Psoas muscle (tissue), 8 donors: ENCODE data around the gene GALNT17. TPM values are rescaled to one million over a fixed set of nuclear protein-coding genes. Genes with fewer than 3 reads are reported as not detected.

Experiments used
- ATAC-seq, 4 donors: fragments of 200-7000 bp; cut with Tn5 transposase; one replicate each; pipeline ENCODE4 v1.9.1; 2020; ENCODE audit warnings: moderate library complexity in 3 of 4, mild to moderate bottlenecking in 2 of 4
- DNase-seq, 2 donors: peaks; one replicate each; pipeline ENCODE4 v3.0.0-alpha.2; 2020
- H3K27ac ChIP-seq: fragments of 200-600 bp; one replicate; pipeline ENCODE4 v1.8.0; 2022
- H3K27me3 ChIP-seq, 3 donors: fragments of 200-600 bp in 1 of 3; one replicate each; pipeline versions ENCODE4 v1.6.1 to v1.8.0; 2013 to 2022; ENCODE audit warnings: low read length in 2 of 3, mild to moderate bottlenecking in 2 of 3, moderate library complexity in 1 of 3; ENCODE audit not compliant: insufficient read depth in 3 of 3
- H3K36me3 ChIP-seq, 2 donors: fragments of 200-600 bp in 1 of 2; one replicate each; pipeline versions ENCODE4 v1.6.1 to v1.8.0; 2013 to 2022; ENCODE audit warnings: low read depth in 1 of 2, mild to moderate bottlenecking in 1 of 2, moderate library complexity in 1 of 2; ENCODE audit not compliant: insufficient read depth in 1 of 2
- H3K4me1 ChIP-seq: fragments of 200-600 bp; one replicate; pipeline ENCODE4 v1.8.0; 2022
- H3K4me3 ChIP-seq: fragments of 200-600 bp; one replicate; pipeline ENCODE4 v1.8.0; 2022; ENCODE audit warnings: mild to moderate bottlenecking
- H3K9me3 ChIP-seq: fragments of 200-600 bp; one replicate; pipeline ENCODE4 v1.8.0; 2022
- CTCF ChIP-seq: fragments of 200-600 bp; IDR thresholded peaks from one replicate; pipeline ENCODE4 v1.8.0; 2022; ENCODE audit warnings: antibody characterized with exemption
- WGBS, 3 donors: extraction: QIAGEN DNeasy Blood & Tissue Kit; methylation state at CpG; one replicate each; pipeline versions ENCODE4 v1.1.6 to v1.1.7; 2013; 5-methylcytosine and 5-hydroxymethylcytosine counted together
- intact Hi-C, 2 donors: fragments of 100-400 bp; cut with DNase I; formaldehyde crosslinking; loops; one replicate each; pipeline versions ENCODE4 v1.11.0 to v1.14.2; 2022
- polyA plus RNA-seq, 3 donors: library from polyadenylated mRNA; stranded (reverse); fragments of 200-250 nt; gene quantifications; one replicate each; pipeline ENCODE4 v1.2.3, GENCODE V29; 2013
- total RNA-seq, 4 donors: library from RNA; stranded (reverse); fragmentation: NEBNext Ultra II Directional in 2 of 4; extraction: Animal tissue kit (Norgen Biotek cat#: 25700) in 2 of 4; gene quantifications; one replicate each; pipeline versions ENCODE4 v1.2.1 to v1.2.4, GENCODE V29; 2021 to 2023
- donor health status: healthy with polysubstance abuse.
- donor health status: DM: no; HTN: no; CAD: no; lungs with moderate emphysema.
- donor health status: Bipolar disorder and iron deficiency.
- donor health status: healthy.
- donor health status: DM: yes; HTN: yes; CAD: no.
- donor health status: DM: no; HTN: no; CAD: no.
- donor health status: DM: no; HTN: no; CAD: no.
- donor health status: DM: yes; HTN: yes; CAD: no.

GALNT17 gene
- total and polyA plus RNA-seq, 7 donors: 0.17 to 3.5 (median 0.65) TPM

DNA sequence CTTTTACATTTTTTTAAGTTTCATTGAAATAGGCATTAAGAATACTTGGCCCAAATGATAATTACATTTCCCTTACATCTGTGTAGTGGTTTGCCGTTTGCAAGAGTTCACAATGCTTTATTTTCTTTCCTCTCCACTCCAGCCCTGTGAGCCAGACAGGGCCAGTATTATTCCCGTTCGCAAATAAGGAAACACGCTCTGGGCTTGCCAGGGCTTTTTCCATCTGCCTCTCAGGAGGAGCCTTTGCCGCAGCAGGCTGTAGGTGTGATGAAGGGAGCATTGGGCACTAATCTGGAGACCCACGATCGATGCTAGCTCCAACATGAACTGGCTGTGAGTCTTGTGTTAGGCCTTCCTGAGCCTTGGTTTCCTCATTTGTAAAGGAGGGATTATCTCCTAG, 154.4 kb downstream of the GALNT17 start:
- no peak overlapping the region for H3K27ac ChIP-seq
- ATAC-seq: no peak

DNA sequence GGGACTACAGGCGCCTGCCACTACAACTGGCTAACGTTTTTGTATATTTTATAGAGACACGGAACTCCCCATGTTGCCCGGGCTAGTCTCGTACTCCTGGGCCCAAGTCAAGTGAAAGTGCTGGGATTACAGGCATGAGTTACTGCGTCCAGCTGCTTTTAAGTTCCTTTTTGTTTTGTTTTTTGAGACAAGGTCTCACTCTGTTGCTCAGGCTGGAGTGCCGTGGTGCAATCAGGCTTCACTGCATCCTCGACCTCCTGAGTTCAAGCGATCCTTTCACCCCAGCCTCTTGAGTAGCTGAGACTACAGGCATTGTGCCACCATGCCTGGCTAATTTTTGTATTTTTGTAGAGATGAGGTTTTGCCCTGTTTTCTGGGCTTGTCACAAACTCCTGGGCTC, 155.0 kb downstream of the GALNT17 start:
- Histone ChIP-seq H3K4me1 (no peaks in the 10 kb centered on the region), H3K27ac (no peak overlapping the region), H3K36me3 (no peaks in the 10 kb centered on the region), H3K27me3 (peaks cover 0 to 2% (median 0%) of the 10 kb centered on the region in 3 donors), H3K9me3 (no peaks in the 10 kb centered on the region), H3K4me3 (no peak overlapping the region)
- 58 to 70% (median 63%) methylated on average over 9 of the region's 9 CpGs for WGBS, 3 donors
- ATAC-seq (no peak), DNase-seq (no peak)
- TF ChIP-seq CTCF: no peak
- intact Hi-C loops: no loop called here

More for the DNA sequence above, 154.4 kb downstream of the GALNT17 start:
- H3K27me3 ChIP-seq: peaks cover 0 to 2% (median 0%) of the 10 kb centered on the region in 3 donors
- no peaks in the 10 kb centered on the region for H3K4me1 ChIP-seq
- no peaks in the 10 kb centered on the region for H3K36me3 ChIP-seq
- no peak for TF ChIP-seq CTCF
- no peak for DNase-seq
- intact Hi-C loops: no loop called here
- no peaks in the 10 kb centered on the region for H3K9me3 ChIP-seq
- H3K4me3 ChIP-seq: no peak overlapping the region
- WGBS, 3 donors: 49 to 61% (median 54%) methylated on average over 7 of the region's 7 CpGs

DNA sequence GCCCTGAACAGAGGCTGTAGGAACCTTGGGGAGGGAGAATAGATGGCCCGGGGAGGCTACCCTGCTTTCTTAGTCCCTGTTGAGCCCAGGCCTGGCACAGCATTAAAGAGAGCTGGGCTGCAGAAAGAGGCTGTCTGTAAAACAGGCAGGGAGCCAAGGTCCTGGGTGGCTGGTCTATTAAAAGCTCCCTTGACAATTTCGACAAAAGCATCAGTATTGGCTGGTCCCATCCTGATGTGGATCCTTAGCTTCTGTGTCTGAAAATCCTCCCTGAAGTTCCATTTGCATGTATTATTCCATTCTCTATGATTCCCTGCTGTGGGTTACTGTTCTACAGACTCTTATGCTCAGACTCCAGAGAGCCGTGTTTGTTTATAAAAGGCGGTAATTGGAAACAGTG, 158.5 kb downstream of the GALNT17 start:
- Histone ChIP-seq H3K27me3 (peaks cover 0 to 2% (median 0%) of the 10 kb centered on the region in 3 donors), H3K27ac (no peak overlapping the region), H3K36me3 (no peaks in the 10 kb centered on the region), H3K4me1 (no peaks in the 10 kb centered on the region), H3K4me3 (no peak overlapping the region), H3K9me3 (no peaks in the 10 kb centered on the region)
- no peak for DNase-seq
- 42 to 51% (median 50%) methylated on average over 4 of the region's 4 CpGs for whole genome bisulfite sequencing, 3 donors
- intact Hi-C loops: no loop called here
- no peak for TF ChIP-seq CTCF
- no peak for ATAC-seq

DNA sequence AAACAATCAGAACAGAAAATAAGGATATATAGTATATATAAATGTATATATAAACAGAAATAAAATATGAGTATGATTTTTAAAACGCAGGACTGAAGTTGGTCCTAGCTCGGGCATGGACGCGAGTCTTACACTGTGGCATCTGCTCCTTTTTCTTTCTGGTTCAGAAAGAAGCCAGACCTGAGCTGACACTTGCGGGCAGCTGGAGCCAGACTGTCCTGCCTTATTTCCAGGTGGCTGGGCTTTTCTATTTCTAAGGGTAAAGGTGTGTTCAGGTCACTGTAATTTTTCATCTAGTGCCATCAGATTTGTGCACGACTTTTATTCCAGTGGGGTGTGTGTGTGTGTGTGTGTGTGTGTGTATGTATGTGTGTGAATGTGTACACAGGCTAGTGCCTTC, 166.4 kb downstream of the GALNT17 start:
- Histone ChIP-seq H3K27me3 (peaks cover 0 to 2% (median 0%) of the 10 kb centered on the region in 3 donors), H3K4me1 (no peaks in the 10 kb centered on the region), H3K36me3 (no peaks in the 10 kb centered on the region), H3K4me3 (no peak overlapping the region), H3K9me3 (no peaks in the 10 kb centered on the region), H3K27ac (no peak overlapping the region)
- TF ChIP-seq CTCF: no peak
- ATAC-seq (no peak), DNase-seq (no peak)
- WGBS, 3 donors: 69 to 73% (median 71%) methylated on average over 6 of the region's 6 CpGs
- intact Hi-C loops: no loop called here

DNA sequence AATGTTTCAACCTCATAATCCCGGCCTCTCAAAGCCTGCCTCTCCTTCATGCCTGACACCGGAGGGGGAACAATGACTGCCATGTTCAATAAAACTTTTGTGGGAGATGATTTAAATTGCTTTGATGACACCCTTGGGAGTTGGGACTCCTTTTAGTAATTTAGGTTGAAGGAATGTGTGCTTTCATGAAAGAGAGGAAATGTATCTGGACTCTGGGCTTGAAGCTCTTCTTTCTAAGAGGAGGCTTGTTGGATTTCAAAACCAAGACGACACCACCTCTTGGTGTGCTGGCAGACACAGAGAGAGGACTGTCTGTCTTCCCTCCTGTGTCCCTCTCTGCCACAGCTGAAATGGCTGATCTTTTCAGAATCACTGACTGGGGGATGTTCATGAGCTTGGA, 168.1 kb downstream of the GALNT17 start:
- Histone ChIP-seq H3K9me3 (no peaks in the 10 kb centered on the region), H3K27me3 (peaks cover 0 to under 1% (median 0%) of the 10 kb centered on the region in 3 donors), H3K4me1 (no peaks in the 10 kb centered on the region), H3K4me3 (no peak overlapping the region), H3K27ac (no peak overlapping the region), H3K36me3 (no peaks in the 10 kb centered on the region)
- DNase-seq: no peak
- intact Hi-C loops: no loop called here
- 59 to 66% (median 65%) methylated on average over 3 of the region's 3 CpGs for WGBS, 3 donors
- no peak for TF ChIP-seq CTCF
- no peak for ATAC-seq
